ENCODE results near the gene CDH16.

DNA sequence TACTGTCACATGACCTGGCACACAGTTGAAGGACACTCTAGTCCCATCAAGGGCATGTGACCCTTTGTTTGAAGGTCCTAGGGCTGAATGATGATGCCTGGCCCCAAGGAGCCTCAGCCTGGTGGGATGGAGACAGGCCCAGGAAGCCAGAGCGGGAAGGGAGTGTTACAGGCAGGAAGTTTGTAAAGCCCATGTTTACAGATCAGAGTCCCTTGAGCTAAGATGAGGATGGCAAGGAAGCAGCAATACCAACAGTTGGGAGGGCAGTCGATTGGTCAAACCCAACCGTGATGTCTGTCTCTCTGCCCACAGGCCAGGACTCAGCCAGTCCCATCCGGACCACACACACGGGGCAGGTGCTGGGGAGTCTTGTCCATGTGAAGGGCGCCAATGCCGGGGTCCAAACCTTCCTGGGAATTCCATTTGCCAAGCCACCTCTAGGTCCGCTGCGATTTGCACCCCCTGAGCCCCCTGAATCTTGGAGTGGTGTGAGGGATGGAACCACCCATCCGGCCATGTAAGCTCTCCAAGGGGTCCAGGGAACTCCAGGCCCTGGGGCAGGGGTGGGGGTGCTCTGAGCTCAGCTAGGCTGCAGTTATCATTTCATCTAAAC lies 19.1 kb upstream of the CDH16 start:
- TF ChIP-seq EZH2 (IDR thresholded peaks at IDR 0.05; ENCODE audit: borderline replicate concordance) (no peak), EZH2phosphoT487 (IDR thresholded peaks at IDR 0.05; ENCODE audit: low read depth, severe bottlenecking, unreplicated experiment) (no peak)
- TF ChIP-seq, protein P1, sequence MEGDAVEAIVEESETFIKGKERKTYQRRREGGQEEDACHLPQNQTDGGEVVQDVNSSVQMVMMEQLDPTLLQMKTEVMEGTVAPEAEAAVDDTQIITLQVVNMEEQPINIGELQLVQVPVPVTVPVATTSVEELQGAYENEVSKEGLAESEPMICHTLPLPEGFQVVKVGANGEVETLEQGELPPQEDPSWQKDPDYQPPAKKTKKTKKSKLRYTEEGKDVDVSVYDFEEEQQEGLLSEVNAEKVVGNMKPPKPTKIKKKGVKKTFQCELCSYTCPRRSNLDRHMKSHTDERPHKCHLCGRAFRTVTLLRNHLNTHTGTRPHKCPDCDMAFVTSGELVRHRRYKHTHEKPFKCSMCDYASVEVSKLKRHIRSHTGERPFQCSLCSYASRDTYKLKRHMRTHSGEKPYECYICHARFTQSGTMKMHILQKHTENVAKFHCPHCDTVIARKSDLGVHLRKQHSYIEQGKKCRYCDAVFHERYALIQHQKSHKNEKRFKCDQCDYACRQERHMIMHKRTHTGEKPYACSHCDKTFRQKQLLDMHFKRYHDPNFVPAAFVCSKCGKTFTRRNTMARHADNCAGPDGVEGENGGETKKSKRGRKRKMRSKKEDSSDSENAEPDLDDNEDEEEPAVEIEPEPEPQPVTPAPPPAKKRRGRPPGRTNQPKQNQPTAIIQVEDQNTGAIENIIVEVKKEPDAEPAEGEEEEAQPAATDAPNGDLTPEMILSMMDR (IDR thresholded peaks at IDR 0.05; ENCODE audit: poor library complexity), result no peak

Measured in hepatocyte (in vitro differentiated cells).